HG02840 (cell line): ENCODE data around the gene ZNF853.
"Not testable (repeated sequence)": the region's sequence is repeated elsewhere in the genome, so short reads cannot be mapped to it uniquely, and the experiment has no call there.

Experiments
- ATAC-seq: cut with Tn5 transposase; IDR thresholded peaks from one replicate; pipeline ENCODE4 v1.9.1; 2021; ENCODE audit warnings: mild to moderate bottlenecking, moderate library complexity, moderate number of reproducible peaks; ENCODE audit not compliant: unreplicated experiment, low FRiP score

ZNF853 gene

GRCh38 chr7:6650086-6650485, 34.7 kb downstream of the ZNF853 start:
- no peak for ATAC-seq

DNA sequence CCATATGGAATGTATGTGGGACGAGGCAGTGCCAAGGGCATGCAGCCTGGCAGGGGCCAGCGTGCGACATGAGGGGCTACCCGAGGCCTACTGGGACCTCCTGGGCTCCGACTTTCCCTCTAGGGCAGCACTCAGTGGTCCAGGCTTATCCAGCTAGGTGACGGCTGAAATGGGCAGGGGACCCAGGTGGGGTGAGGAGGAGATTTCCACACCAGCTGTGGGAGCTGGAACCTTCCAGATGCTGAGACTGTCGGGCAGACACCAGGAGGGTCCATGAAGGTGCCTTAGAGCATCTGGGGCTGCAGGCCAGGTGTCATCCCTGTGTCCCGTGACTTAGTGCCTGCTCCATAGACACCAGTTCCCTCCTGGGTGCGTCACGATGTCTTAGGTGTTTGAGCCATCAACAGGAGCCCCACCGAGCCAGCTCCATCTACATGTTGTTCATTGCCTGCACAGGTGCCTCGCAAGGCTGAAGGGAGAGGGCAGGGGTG, 35.2 kb downstream of the ZNF853 start:
- no peak for ATAC-seq

DNA sequence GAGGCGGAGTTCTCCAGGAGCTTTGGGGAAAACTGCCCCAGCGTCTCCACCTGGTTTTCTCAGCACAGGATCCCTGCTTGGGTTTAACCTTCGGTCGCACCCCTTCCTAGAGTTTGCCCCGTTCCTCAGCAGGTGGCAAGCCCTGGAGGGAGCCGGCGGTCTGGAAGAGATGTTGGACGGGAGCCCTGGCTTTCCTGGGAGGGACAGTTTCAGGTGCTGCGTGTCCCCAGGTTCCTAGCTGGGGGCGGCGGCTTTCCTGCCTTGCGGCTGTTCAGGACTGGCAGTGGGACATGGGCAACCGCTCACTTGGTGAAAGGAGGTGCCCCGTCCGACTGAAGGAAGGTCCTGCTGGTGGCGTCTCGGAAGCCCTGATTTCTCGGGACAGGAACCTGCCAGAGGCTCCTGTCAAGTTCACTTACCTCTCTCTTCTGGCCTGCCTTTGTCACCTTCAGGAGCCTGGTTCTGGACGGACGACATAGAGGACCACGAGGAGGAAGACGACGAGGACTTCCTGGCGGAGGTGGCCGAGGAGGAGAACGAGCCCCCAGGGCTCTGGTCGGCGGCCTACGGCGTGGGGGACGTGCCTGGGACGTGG, 36.5 kb downstream of the ZNF853 start:
- ATAC-seq = no peak

- no peak for ATAC-seq
These were observed 37.1 kb downstream of the ZNF853 start for GRCh38 chr7:6652446-6653011.

DNA sequence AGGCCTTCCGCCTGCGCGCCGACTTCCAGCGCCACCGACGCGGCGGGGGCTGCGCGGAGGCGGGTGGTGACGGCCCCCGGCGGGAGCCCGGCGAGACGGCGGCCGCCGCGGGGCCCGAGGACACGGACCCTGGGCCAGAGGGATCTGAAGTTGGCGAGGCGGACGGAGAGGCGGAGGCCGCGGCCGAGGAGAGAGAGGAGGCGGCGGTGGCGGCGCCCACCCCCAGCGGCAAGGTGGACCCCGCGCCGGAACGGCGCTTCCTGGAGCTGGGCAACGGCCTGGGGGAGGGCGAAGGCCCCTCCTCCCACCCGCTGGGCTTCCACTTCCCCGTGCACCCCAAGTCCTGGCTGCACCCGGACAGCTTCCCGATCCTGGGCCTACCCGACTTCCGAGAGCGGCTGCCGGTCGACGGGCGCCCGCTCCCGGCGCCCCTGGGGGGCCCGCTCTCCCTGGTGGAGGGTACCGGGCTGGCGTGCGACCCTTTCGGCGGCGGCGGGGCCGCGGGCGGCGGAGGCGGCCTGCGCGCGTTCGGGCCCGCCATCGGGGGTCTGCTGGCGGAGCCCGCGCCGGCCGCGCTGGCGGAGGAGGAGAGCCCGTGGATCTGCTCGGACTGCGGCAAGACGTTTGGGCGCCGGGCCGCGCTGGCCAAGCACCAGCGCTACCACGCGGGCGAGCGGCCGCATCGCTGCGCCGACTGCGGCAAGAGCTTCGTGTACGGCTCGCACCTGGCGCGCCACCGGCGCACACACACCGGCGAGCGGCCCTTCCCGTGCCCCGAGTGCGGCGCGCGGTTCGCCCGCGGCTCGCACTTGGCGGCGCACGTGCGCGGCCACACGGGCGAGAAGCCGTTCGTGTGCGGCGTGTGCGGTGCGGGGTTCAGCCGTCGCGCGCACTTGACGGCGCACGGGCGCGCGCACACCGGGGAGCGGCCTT, 37.9 kb downstream of the ZNF853 start:
- ATAC-seq = no peak

DNA sequence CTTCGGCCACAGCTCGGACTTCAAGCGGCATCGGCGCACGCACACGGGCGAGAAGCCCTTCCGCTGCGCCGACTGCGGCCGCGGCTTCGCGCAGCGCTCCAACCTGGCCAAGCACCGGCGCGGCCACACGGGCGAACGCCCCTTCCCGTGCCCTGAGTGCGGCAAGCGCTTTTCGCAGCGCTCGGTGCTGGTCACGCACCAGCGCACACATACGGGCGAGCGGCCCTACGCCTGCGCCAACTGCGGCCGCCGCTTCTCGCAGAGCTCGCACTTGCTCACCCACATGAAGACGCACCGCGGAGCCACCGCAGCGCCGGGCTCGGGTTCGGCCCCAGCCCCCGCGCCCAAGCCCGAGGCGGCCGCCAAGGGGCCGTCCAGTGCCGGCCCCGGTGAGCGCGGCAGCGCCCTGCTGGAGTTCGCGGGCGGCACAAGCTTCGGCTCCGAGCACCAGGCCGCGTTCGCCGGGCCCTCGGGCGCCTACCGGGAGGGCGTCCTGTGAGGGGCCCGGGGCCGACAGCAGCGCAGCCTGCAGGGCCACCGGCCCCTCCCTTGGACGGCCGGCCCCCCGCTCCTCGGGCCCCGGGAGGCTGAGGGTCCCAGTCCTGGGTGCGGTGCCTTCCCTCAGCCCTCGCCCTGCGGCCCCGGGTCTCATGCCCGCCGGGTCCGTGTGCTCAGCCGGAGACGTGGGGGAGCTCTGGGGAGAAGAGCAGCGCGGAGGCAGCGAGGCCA, 38.9 kb downstream of the ZNF853 start:
- no peak for ATAC-seq

DNA sequence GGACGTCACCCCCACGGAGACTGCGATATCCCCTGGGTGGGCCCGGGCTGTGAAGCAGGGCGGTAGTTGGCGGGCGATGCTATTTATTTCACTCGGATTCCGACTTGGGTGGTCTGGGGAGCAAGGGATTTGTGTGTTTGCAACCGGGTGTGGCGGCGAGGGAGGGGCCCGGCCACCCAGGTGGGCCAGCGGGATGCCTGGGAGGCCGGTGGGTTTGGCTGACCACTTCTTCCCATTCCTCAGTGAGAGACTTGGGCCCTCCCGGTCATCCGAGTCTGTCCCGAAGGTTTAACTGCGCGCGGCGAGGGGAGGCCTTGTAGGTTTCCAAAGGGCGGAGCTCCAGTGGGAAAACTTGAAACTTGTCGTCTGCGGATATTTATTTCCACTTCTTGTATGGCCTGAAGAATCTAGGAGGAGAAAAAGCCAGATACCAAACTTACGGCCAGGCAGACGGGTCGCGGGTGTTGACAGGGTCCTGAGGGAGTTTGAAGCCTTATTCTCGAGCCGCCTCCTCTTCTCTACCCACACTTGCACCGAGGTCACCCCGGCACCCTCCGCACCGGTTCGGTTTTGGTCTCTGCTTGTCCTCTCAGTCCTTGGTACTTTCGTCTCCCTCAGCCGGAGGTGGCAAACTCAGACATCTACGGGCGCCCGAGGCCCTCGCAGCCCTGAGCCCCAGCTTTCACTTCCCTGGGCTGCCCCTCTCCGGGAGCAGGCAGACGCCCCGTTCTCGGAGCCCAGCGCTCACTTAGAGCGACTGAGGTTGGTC, 39.6 kb downstream of the ZNF853 start:
- no peak for ATAC-seq

DNA sequence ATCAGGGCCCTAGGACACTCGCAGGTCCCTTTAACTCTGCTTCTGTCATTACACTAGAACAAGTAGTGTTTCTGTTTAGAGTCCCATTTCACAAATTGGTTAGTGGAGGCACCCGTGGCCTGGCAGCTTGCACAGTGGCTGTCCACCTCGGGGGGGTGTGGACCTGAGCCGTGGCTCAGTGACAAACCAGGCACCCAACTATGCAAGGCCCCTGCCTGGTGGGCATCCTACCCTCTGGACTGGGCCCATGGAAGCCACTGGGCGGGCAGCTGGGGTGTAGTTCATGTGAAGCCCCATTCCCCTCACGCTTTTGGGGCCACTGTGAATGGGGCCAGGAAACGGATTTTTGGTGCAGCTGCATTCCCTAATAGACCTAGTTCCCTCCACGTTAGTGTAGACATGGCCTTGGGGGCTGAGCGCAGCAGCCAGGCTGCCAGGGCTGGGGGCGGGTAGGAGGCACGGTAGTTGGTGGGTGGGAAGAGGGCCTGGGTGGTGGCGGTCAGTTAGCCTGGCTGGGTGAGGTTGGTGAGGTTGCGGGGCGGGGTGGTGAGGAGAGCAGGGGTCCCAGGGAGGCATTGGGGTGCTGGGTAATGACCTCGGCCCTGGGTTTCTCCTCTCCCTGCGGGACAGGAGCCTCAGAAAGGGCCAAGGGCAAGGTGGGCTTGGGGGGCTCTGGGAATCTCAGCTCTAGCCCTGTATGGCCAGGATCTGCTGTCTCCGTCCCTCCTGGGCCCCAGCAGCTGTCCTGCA, 40.4 kb downstream of the ZNF853 start:
- no peak for ATAC-seq

DNA sequence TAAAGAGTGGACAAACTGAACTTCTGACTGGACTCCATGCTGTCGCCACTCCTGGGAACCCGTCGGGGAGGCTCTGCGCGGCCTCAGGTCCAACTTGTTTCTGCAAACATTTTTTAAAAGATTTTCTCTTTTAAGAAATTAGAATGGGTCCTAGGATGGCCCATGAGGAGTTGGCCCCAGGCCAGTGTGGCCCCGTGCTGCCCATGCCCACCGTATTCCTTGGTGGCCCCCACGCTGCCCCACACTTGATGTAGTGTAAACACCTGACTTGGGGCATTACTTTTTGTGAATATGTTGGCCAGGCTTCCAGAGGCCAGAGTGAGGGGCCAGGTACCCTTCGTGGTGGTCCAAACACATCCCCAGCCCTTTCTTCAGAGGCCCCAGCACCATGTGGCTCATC, 41.0 kb downstream of the ZNF853 start:
- no peak for ATAC-seq

DNA sequence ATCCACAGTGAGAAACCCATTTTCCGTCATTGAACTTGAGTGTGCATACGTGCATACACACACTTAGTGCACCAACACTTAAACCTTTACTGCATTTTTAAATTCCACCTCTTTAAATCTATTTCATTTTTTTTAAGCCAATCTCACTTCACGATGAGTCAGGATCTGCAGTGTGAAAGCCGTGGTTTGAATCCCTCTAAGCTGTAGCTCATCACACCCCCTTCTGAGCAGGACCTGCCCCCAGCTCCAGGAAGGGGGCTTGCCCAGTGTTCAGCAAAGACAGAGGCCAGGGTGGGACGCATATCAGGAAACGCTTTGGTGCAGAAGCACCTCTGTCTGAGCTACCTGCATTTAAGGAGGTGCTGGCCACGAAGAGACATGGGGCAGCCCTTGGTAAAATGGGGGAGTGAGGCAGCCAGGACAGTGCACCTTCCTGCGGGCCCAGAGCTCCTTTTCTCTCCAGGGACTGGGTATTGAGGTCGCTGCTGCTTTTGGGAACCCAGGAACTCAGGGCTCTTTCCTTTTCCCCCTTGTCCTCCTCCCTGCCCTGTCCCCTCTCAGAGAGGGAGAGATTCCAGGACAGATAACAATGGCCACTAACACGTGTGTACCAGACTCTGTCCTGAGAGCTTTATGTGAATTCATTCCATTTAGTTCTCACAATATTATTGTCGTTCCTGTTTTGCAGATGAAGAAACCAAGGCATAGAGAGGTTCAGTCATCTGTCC, 43.4 kb downstream of the ZNF853 start:
- no peak for ATAC-seq

- ATAC-seq = not testable (repeated sequence)
These were observed 55.4 kb downstream of the ZNF853 start for GRCh38 chr7:6670851-6671250.
